Measurements from ENCODE around the gene SCN3A.

Gene SCN3A

DNA sequence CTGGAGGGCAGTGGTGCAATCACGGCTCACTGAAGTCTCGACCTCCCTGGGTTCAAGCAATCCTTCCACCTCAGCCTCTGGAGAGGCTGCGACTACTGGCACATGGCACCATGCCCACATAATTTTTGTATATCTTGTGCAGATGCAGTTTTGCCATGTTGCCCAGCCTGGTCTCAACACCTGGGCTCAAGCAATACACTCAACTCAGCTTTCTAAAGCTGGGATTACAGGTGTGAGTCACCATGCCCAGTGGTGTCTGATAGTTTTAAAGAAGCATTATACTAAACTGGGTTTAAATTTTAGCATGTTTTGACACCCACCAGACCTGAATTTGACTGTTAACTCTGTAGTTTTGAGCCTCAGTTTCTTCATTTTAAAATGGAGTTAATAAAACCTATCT is 139.1 kb downstream of the SCN3A start:
- TF ChIP-seq FOXP2 (optimal IDR thresholded peaks at IDR 0.05; ENCODE audit: borderline replicate concordance, extremely low read depth, extremely low read length, insufficient read depth) (no peak), TAF1 (IDR thresholded peaks at IDR 0.05; ENCODE audit: borderline replicate concordance, insufficient read depth, low read length) (no peak), SIN3A (IDR thresholded peaks at IDR 0.05; ENCODE audit: borderline replicate concordance, insufficient read depth, low read length) (no peak), POLR2AphosphoS5 (IDR thresholded peaks at IDR 0.05; ENCODE audit: low read depth, low read length) (no peak)
- TF ChIP-seq, protein P1, sequence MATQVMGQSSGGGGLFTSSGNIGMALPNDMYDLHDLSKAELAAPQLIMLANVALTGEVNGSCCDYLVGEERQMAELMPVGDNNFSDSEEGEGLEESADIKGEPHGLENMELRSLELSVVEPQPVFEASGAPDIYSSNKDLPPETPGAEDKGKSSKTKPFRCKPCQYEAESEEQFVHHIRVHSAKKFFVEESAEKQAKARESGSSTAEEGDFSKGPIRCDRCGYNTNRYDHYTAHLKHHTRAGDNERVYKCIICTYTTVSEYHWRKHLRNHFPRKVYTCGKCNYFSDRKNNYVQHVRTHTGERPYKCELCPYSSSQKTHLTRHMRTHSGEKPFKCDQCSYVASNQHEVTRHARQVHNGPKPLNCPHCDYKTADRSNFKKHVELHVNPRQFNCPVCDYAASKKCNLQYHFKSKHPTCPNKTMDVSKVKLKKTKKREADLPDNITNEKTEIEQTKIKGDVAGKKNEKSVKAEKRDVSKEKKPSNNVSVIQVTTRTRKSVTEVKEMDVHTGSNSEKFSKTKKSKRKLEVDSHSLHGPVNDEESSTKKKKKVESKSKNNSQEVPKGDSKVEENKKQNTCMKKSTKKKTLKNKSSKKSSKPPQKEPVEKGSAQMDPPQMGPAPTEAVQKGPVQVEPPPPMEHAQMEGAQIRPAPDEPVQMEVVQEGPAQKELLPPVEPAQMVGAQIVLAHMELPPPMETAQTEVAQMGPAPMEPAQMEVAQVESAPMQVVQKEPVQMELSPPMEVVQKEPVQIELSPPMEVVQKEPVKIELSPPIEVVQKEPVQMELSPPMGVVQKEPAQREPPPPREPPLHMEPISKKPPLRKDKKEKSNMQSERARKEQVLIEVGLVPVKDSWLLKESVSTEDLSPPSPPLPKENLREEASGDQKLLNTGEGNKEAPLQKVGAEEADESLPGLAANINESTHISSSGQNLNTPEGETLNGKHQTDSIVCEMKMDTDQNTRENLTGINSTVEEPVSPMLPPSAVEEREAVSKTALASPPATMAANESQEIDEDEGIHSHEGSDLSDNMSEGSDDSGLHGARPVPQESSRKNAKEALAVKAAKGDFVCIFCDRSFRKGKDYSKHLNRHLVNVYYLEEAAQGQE (IDR thresholded peaks at IDR 0.05; ENCODE audit: insufficient read depth in 1 of 2, low read depth in 2 of 2, low read length in 2 of 2): no peak

DNA sequence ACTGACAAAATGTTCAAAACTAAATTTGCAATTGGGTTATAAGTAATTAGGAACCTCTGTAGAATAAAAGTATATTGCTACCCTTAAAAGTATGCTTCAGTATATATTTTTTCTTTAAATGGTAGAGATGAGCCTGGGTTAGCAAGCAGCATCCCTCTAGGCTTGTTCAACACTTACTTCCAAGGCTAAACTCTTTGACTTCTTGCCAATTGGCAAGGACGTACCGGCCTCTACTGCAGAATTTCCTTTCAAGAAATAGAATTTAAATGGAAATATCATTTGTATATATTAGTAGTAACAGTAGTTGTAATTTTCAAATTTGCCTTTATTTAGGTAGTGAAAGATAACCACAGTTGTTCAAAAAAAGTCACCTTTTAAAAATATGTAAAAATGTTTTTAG is 143.4 kb downstream of the SCN3A start:
- TF ChIP-seq FOXP2 (optimal IDR thresholded peaks at IDR 0.05; ENCODE audit: borderline replicate concordance, extremely low read depth, extremely low read length, insufficient read depth) (no peak), TAF1 (IDR thresholded peaks at IDR 0.05; ENCODE audit: borderline replicate concordance, insufficient read depth, low read length) (no peak), POLR2AphosphoS5 (IDR thresholded peaks at IDR 0.05; ENCODE audit: low read depth, low read length) (no peak), SIN3A (IDR thresholded peaks at IDR 0.05; ENCODE audit: borderline replicate concordance, insufficient read depth, low read length) (no peak)
- TF ChIP-seq, protein P1 (IDR thresholded peaks at IDR 0.05; ENCODE audit: insufficient read depth in 1 of 2, low read depth in 2 of 2, low read length in 2 of 2): no peak

DNA sequence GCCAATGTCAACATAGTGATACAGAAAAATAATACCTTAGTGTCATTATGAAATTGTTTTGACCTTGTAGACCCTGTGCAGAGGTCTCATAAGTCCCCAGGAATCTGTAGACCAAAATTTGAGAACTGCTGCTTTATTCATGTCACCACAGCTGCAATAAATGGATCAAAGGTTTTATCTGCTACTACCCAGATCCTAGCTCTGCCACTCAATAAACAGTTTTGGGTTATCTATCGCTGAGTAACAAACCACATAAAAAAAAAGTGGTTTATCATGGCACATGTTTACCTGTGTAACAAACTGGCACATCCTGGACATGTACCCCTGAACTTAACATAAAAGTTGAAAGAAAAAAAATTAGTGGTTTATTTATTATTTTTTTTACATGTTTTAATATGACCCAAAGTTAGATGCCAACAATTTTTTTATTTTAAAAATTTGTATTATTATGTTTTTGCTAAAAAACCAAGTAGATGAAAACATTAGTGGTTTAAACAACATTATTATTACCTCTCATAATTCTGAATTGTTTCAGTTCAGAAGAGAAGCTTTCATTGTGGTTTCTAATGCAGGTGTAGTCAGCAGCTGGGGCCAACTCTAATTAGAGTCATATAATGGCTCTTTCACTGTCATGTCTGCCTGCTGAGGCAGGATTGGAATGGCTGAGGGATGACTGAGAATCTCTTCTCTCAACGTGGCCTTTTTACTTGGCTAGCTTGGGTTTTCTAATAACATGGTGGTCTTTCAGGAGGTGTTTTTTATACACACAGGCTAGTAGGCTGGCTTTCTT is 145.2 kb downstream of the SCN3A start:
- TF ChIP-seq FOXP2 (optimal IDR thresholded peaks at IDR 0.05; ENCODE audit: borderline replicate concordance, extremely low read depth, extremely low read length, insufficient read depth) (no peak), TAF1 (IDR thresholded peaks at IDR 0.05; ENCODE audit: borderline replicate concordance, insufficient read depth, low read length) (no peak), SIN3A (IDR thresholded peaks at IDR 0.05; ENCODE audit: borderline replicate concordance, insufficient read depth, low read length) (no peak), POLR2AphosphoS5 (IDR thresholded peaks at IDR 0.05; ENCODE audit: low read depth, low read length) (no peak)
- TF ChIP-seq, protein P1 (IDR thresholded peaks at IDR 0.05; ENCODE audit: insufficient read depth in 1 of 2, low read depth in 2 of 2, low read length in 2 of 2): no peak

DNA sequence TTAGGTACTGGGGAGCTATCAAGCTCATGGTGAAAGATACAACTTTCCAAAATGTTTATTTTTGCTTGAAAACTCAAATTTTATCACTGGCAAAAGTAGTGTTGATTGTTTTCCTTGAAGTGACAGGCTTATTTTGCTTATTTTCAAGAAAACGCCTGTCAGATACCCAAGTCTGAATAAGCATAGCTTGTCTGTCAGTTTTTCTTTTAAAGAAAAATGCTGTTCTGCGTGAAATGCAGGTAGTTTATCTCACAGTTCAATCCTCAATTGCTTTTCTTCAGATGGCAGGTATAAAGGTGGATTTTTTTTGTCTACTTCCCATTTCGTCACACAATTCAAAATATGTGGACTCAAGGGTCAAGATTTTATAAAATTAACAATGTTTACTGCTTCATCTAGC is 145.9 kb downstream of the SCN3A start:
- TF ChIP-seq FOXP2 (optimal IDR thresholded peaks at IDR 0.05; ENCODE audit: borderline replicate concordance, extremely low read depth, extremely low read length, insufficient read depth): no peak
- TF ChIP-seq SIN3A (IDR thresholded peaks at IDR 0.05; ENCODE audit: borderline replicate concordance, insufficient read depth, low read length): no peak
- TF ChIP-seq POLR2AphosphoS5 (IDR thresholded peaks at IDR 0.05; ENCODE audit: low read depth, low read length): no peak
- TF ChIP-seq, protein P1 (IDR thresholded peaks at IDR 0.05; ENCODE audit: insufficient read depth in 1 of 2, low read depth in 2 of 2, low read length in 2 of 2): no peak
- TF ChIP-seq TAF1 (IDR thresholded peaks at IDR 0.05; ENCODE audit: borderline replicate concordance, insufficient read depth, low read length): no peak

Data from PFSK-1 (cell line).